Activated effector memory CD4-positive, alpha-beta T cell treated with anti-CD3 and anti-CD28 coated beads, Interleukin-2, amount 50 U/mL, for 16 hours (primary cell): ENCODE results near the gene GABRA4.

Experiments
- DNase-seq: peaks from one replicate; pipeline ENCODE4 v3.0.0-alpha.2; 2020

The GABRA4 gene

DNA sequence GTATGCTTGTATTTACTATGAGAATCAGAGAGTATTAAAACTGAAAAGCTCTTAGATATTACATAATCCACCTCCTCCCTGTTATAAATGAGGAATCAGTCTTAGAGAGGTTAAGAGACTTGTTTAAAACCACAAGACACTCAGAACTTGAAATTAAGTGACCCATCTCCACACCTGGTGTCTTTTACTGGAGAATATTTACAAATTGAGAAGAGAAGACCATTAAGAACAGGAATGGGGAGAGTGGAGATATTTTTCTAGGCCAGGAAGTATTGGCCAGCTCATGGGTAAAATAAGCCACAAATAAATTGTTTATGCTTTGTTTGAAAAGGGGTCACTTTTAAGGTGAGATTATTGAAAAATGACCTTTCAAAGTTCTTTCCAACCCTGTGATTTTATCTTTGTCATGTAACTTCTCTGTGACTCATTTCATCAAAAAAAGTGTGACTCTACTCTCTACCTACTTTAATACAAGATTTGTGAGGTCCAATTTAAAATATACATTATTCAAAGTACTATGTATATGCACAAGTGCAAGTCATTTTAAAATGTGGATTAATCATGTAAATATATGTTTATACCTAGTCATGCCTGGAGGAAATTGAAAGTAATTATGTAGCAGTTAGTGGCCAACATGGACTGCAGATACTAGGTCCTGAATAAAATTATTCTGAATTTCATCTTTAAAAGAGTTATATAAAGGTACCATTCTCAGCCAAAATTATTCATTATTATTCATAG, 68.4 kb downstream of the GABRA4 start:
- DNase-seq, result no peak

DNA sequence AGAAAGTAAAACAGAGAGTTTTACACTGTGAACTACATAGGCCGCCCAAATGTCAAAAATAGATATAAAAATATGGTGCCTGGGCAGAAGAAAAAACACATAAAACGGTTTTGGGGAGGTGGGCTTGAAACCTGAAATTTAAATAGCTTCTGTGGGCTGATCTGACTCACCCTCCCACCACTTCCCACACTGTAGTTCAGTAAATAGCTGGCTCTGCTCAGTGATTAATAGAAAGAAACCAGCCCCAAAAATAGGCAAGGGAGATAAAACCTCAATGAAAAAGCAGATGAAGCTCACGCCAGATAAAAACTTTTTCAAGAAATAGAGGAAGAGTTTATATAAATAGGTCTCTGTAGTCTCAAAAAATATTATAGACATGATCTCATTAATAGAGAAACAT, 71.2 kb downstream of the GABRA4 start:
- no peak for DNase-seq

DNA sequence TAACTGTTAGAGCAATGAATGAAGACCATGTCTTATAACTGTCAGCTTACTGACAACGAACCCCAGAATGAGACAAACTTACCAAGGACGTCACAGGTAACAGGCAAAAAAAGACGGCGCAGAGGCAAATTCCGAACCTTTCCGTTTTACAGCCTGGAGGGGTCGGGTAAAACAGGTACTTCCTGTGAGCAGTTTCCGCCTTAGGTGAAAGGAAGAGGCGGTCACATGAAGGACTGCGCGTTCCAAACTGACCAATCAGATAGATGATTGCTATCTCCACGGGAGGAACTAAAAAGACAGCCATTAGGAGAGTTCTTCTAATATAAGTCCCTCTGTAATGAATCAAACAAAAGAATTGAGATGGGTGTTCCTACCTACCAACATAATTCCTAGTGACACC, 84.3 kb downstream of the GABRA4 start, which contains the start of gene COX7B2:
Gene COX7B2, minus strand, starts transcription at position 168 of the 400 bp plus-strand sequence. CDS start 174,053 bp downstream, outside the sequence.
- no peak for DNase-seq

- DNase-seq, result no peak
These were observed 85.2 kb downstream of the GABRA4 start for GRCh38 chr4:46908148-46908547.

DNA sequence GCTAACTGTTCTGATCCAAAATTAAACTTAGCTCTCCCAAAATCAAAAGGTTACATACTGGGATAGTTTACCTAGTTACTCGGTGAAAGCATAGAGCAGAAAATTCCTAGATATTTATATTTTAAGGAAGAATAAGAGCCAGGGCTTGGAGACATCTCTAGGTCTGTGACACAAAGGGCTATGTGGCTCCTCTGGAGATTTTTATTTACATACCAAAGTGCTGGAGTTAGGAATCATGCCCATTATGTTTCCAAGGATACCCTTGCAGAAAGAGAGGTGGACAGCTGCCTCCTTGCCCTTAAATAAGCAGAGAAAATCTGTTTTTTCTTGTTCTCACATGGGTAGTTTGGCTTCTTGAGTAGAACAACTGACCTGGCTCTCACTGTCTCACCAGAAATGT, 93.3 kb downstream of the GABRA4 start:
- DNase-seq, result no peak

- DNase-seq, result no peak
These were observed 98.6 kb downstream of the GABRA4 start for GRCh38 chr4:46894826-46895225.

- DNase-seq, result no peak
These were observed 103.3 kb downstream of the GABRA4 start for GRCh38 chr4:46890056-46890455.

DNA sequence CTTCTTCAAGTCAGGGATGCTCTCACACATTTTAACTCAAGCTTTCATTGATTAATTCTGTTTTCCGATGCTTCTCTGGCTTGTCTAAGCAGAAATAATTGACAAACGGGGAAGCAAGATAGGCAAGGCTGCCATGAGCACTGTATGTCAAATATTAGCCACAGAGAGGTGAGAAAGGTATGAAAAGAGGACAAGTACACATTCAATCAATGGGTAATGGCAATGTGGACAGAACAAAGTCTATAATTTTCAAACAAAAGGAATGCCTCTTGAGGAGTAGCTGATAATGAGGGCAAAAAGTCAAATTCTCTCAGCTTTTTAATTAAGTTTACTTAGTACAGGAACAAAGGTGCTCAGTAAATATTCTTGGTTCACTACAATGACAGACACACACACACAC, 104.0 kb downstream of the GABRA4 start:
- DNase-seq, result no peak

GRCh38 chr4:46886711-46887110, 106.7 kb downstream of the GABRA4 start:
- DNase-seq, result no peak

DNA sequence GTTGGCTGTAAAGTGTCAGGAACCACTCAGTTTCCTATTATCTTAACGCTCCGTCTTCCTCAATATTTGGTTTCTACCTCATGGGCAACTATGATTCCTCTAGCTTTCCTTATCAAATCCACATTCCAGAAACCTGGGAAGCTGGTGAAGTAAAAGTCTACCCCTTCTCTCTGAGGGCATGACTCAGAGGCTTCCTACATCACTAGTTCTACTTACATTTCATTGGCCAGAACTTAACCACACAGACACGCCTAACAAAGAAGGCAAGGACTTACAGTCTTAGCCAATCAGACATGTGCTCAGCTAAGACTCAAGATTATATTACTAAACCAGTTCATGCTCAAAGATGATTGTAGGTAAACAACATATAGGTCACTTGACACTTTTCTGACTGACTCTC, 114.7 kb downstream of the GABRA4 start:
- DNase-seq, result no peak

DNA sequence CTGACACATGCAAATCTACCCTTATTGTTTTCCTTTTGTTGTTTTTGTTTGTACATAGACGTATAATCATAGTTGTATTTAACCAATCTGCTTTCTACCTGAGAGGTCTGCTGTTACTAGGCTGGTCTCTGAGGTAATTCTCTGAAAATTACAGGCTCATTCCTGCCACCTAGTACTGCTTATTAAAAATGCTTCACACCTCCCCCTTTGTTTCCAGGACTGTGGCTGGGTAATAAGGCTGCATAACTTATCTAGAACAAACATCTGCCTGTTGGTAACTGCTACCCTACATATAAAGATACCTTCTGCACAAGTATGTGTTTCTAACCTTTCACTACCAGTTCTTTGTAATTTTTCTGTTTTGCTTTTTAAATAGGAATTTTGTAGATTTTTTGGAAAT, 118.6 kb downstream of the GABRA4 start:
- no peak for DNase-seq

GRCh38 chr4:46870411-46870810, 123.0 kb downstream of the GABRA4 start:
- DNase-seq, result no peak
